HUES48 (cell line): ENCODE data around the gene SH2D3A.
"Not testable (repeated sequence)": the region's sequence is repeated elsewhere in the genome, so short reads cannot be mapped to it uniquely, and the experiment has no call there.

Source experiments
- H3K27ac ChIP-seq: one replicate; pipeline ENCODE4 v1.7.0; 2013; ENCODE audit warnings: low read depth, low read length, inconsistent platforms
- H3K27me3 ChIP-seq: 2 replicates; pipeline ENCODE4 v1.6.1; 2013; ENCODE audit warnings: mild to moderate bottlenecking, low read length; ENCODE audit not compliant: control insufficient read depth, insufficient read depth
- H3K36me3 ChIP-seq: 2 replicates; pipeline ENCODE4 v1.6.1; 2013; ENCODE audit warnings: low read length; ENCODE audit not compliant: control insufficient read depth, insufficient read depth
- H3K4me1 ChIP-seq: 2 replicates; pipeline ENCODE4 v1.6.1; 2013; ENCODE audit warnings: mild to moderate bottlenecking, low read length; ENCODE audit not compliant: control insufficient read depth, insufficient read depth
- H3K4me3 ChIP-seq: 2 replicates; pipeline ENCODE4 v1.5.1; 2013; ENCODE audit warnings: mild to moderate bottlenecking, low read depth, low read length
- H3K9ac ChIP-seq: 2 replicates; pipeline ENCODE4 v1.6.1; 2013; ENCODE audit warnings: mild to moderate bottlenecking, low read depth, low read length, moderate library complexity
- H3K9me3 ChIP-seq: 2 replicates; pipeline ENCODE4 v1.6.1; 2013; ENCODE audit warnings: low read length; ENCODE audit not compliant: control insufficient read depth, insufficient read depth

SH2D3A gene

DNA sequence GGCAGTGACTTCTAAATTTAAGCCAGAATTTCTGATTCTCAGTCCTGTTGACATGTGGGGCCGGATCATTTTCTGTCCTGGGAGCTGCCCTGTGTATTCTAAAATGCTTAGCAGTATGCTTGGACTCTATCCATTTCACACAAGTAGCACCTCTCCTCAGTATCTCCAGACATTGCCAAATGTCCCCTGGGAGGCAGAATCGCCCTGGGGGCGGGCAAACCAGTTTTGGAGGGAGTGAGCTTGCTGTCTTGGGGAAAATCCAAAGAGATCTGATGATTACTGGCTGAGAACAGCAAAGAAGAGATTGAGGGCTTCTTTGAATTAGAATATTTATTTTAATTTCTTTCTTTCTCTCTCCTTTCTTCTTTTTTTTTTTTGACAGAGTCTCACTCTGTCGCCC, 21.7 kb upstream of the SH2D3A start:
- no peak overlapping the region for H3K9ac ChIP-seq
- H3K36me3 ChIP-seq = no peaks in the 10 kb centered on the region
- no peak overlapping the region for H3K4me3 ChIP-seq
- no peak overlapping the region for H3K27ac ChIP-seq
- peaks cover 57% of the 10 kb centered on the region for H3K9me3 ChIP-seq
- no peaks in the 10 kb centered on the region for H3K4me1 ChIP-seq
- H3K27me3 ChIP-seq = no peaks in the 10 kb centered on the region

DNA sequence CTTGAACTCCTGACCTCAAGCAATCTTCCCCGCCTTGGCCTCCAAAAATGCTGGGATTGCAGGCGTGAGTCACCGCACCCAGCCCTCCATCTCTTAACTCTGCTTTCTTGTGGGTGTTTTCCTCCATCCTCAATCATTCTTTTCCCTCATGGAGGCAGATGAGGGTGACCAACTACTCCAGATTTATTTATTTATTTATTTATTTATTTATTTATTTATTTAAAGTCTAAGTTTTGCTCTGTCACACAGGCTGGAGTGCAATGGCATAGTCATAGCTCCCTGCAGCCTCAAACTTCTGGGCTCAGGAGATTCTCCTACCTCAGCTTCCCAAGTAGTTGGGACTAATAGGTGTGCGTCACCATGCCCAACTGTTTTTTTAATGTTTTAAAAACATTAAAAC, 20.2 kb upstream of the SH2D3A start:
- Histone ChIP-seq H3K27ac (no peak overlapping the region), H3K4me3 (no peak overlapping the region), H3K36me3 (no peaks in the 10 kb centered on the region), H3K27me3 (no peaks in the 10 kb centered on the region), H3K9me3 (peaks cover 52% of the 10 kb centered on the region), H3K4me1 (no peaks in the 10 kb centered on the region), H3K9ac (no peak overlapping the region)

DNA sequence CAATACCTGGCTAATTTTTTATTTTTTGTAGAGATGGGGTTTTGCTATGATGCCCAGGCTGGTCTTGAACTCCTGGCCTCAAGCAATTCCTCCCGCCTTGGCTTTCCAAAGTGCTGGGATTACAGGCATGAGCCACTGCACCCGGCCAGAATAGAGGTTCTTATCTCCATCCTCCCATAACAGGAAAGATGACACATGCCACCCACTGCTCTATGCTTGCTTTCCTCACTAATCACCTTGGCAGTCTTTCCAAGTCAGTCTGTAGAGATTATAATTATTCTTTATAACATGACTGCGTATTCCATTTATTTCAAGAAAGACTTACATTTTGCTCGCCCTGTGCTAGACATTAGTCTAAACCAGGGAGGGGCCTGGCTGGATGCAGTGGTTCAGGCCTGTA, 12.0 kb upstream of the SH2D3A start:
- Histone ChIP-seq H3K9me3 (peaks cover 30% of the 10 kb centered on the region), H3K4me1 (no peaks in the 10 kb centered on the region), H3K36me3 (no peaks in the 10 kb centered on the region), H3K27me3 (no peaks in the 10 kb centered on the region), H3K4me3 (no peak overlapping the region), H3K9ac (no peak overlapping the region), H3K27ac (no peak overlapping the region)

DNA sequence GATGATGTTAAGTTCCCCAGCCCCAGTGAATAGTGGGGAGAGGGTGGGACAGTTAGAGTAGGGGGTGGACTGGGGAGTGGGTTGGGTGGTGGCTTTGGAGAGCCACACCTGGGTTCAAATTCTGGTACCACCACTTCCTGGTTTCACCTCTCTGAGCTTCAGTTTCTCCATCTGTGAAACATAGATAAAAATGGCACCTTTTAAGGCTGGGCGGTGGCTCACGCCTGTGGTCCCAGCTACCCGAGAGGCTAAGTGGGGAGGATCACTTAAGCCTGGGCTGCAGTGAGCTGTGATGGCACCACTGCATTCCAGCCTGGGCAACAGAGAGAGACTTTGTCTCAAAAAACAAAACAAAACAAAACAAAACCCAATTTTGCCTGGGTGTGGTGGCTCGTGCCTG, 11.2 kb upstream of the SH2D3A start:
- no peaks in the 10 kb centered on the region for H3K36me3 ChIP-seq
- peaks cover 24% of the 10 kb centered on the region; the same call in 1 of the 2 replicates for H3K9me3 ChIP-seq
- H3K4me1 ChIP-seq = no peaks in the 10 kb centered on the region
- no peaks in the 10 kb centered on the region for H3K27me3 ChIP-seq
- no peak overlapping the region for H3K9ac ChIP-seq
- H3K4me3 ChIP-seq = no peak overlapping the region
- no peak overlapping the region for H3K27ac ChIP-seq

DNA sequence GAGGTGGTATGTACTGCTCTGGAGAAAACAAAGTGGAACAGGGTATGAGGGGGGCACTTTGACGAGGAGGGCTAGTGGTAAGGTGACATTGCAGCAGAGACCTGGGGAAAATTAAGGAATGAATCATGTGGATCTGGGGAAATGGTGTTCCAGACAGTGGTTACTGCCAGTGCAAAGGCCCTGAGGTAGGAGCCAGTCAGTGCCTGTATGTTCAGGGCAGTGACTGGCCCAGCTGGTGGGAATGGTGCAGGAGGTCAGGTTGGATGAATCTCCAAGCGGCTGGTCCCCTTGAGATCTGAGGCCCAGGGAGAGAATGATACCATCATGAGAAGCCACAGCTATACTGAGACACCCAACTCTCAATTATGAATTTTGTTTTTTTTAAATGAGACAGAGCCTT, 10.2 kb upstream of the SH2D3A start:
- Histone ChIP-seq H3K36me3 (no peaks in the 10 kb centered on the region), H3K27ac (no peak overlapping the region), H3K9me3 (peaks cover 22% of the 10 kb centered on the region; the same call in 1 of the 2 replicates), H3K4me3 (no peak overlapping the region), H3K27me3 (no peaks in the 10 kb centered on the region), H3K4me1 (no peaks in the 10 kb centered on the region), H3K9ac (no peak overlapping the region)

DNA sequence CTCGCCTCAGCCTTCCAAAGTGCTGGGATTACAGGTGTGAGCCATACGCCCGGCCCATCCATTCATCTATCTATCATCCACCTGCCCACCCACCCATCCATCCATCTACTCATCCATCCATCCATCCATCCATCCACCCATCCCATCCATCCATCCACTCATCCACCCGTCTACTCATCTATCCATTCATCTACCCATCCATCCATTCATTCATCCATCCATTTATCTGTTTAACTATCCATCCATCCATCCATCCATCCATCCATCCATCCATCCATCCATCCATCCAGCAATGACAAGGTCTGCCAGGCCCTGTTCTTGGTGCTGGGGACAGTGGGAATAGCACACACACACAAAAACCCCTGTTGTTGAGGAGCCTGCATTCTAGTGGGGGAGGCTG, 9.8 kb upstream of the SH2D3A start:
- no peak overlapping the region for H3K4me3 ChIP-seq
- H3K27me3 ChIP-seq = no peaks in the 10 kb centered on the region
- H3K9me3 ChIP-seq = peaks cover 21% of the 10 kb centered on the region; the same call in 1 of the 2 replicates
- H3K36me3 ChIP-seq = no peaks in the 10 kb centered on the region
- H3K9ac ChIP-seq = no peak overlapping the region
- H3K4me1 ChIP-seq = no peaks in the 10 kb centered on the region
- H3K27ac ChIP-seq = no peak overlapping the region

DNA sequence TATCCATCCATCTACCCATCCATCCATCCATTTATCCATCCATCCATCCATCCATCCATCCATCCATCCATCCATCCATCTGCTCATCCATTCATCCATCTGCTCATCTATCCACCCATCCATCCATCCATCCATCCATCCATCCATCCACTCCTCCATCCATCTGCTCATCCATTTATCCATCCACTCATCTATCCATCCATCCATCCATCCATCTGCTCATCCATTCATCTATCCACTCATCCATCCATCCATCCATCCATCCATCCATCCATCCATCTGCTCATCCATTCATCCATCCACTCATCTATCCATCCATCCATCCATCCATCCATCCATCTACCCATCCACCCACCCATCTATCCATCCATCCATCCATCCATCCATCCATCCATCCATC, 8.8 kb upstream of the SH2D3A start:
- H3K4me1 ChIP-seq, H3K36me3 ChIP-seq, H3K9ac ChIP-seq, H3K4me3 ChIP-seq, H3K27me3 ChIP-seq, H3K27ac ChIP-seq: not testable (repeated sequence)
- H3K9me3 ChIP-seq = peaks cover 19% of the 10 kb centered on the region; the same call in 1 of the 2 replicates

DNA sequence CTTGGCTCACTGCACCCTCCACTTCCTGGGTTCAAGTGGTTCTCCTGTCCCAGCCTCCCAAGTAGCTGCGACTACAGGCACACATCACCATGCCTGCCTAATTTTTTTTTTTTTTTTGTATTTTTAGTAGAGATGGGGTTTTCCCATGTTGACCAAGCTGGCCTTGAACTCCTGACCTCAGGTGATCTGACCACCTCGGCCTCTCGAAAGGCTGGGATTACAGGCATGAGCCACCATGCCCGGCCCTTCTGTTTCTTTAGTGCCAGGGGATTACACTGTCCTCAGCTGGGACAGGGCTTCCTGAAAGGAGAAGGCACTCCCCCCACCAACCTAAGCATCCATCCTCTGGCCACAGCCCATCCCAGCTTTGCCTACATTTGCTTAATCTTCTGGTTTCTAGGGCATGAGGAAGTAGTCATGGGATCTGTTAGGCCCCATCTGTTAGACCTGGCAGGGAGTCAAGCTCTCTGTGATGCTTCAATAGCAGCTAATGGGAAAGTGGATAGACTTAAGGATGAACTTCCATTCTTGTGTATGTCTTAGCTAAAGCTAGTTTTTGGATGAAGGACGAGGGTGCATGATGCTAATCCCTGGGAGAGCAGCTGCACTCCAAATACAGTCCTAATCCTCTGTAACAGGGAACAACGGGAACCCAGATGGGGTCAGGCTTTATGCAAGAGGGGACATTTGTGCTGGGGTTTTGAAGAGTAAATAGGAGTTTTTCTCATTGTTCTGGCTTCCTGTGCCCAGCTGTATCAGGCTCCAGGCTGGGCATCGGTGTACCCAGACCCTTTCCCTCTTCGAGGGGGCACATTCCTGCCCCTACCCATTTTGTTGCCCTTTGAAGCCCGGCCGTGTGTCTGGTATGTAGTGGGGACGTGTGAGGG, 7.8 kb upstream of the SH2D3A start:
- Histone ChIP-seq H3K27ac (no peak overlapping the region), H3K4me1 (no peaks in the 10 kb centered on the region), H3K36me3 (no peaks in the 10 kb centered on the region), H3K27me3 (no peaks in the 10 kb centered on the region), H3K9me3 (peaks cover 16% of the 10 kb centered on the region; the same call in 1 of the 2 replicates), H3K4me3 (no peak overlapping the region), H3K9ac (no peak overlapping the region)

DNA sequence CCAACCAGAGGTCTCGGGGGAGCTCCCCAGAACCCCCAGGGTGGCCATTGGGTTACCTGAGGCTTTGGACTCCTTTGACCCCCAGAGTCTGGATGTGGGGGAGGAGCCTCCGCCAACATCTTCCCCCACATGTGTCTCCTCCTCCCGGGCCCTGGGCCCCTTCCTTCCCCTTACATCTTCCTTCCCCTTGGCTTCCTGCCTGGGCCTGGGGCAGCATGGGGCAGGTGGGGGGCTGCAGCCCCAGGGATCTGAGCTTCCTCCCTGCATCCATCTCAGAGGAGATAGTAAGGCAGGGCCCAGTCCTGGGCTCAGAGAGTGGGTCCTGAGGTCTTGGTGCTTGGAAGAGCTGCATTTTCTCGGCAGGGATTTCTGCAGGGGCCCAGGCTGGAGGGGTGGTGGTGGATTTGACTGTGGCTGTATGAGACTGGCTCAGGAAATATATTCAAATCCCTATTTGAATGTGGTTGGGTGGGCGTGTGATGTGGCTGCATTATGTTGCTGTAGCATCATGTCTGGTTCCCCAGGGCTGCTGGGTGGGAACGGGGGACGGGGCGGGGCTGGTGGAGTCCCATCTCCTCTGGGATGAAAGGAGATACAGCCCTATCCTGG, 6.2 kb upstream of the SH2D3A start:
- no peaks in the 10 kb centered on the region for H3K36me3 ChIP-seq
- H3K4me3 ChIP-seq = no peak overlapping the region
- H3K4me1 ChIP-seq = no peaks in the 10 kb centered on the region
- H3K27me3 ChIP-seq = no peaks in the 10 kb centered on the region
- H3K9me3 ChIP-seq = peaks cover 15% of the 10 kb centered on the region; the same call in 1 of the 2 replicates
- no peak overlapping the region for H3K9ac ChIP-seq
- no peak overlapping the region for H3K27ac ChIP-seq

DNA sequence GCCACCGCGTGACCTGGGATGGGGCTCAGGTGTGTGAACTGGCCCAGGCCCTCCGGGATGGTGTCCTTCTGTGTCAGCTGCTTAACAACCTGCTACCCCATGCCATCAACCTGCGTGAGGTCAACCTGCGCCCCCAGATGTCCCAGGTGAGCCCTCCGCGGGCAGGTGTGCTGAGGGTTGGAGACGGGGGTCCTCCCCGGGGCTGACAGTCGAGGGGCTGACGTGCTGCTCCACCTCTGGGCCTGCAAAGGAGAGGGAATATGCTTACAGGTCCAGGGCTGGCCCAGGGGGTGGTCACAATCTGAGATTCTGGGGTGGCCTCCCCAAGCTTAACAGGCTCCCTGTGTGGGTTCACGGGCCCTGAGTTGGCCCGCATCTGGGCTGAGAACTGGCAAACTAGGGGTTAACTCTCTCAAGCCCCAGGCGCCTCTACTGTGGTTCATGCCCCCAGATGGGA, 5.7 kb upstream of the SH2D3A start:
- no peak overlapping the region for H3K27ac ChIP-seq
- peaks cover 10% of the 10 kb centered on the region; the same call in 1 of the 2 replicates for H3K9me3 ChIP-seq
- H3K27me3 ChIP-seq = no peaks in the 10 kb centered on the region
- H3K36me3 ChIP-seq = no peaks in the 10 kb centered on the region
- no peaks in the 10 kb centered on the region for H3K4me1 ChIP-seq
- no peak overlapping the region for H3K9ac ChIP-seq
- no peak overlapping the region for H3K4me3 ChIP-seq
